ENCODE data around the gene REL.
"Not testable (repeated sequence)": the region's sequence is repeated elsewhere in the genome, so short reads cannot be mapped to it uniquely, and the experiment has no call there.

REL gene

DNA sequence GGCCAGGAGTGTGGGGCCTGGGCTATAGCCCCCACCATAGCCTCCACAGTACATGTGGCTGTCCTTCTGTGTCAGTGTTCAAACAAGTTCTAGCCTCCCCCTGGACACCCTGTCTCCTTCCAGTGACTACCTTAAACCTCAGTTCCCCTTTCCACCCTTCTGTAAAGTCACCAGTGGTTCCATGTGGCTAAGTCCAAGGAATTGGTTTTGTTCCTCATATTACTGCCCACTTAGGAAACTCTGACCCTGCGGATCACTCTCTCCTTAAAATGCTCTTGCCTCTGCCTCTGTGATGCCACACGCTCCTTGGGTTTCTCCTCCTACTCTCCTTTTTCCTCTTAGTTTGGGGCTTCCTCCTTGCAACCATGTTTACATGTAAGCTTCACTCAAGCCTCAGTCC is 27.8 kb upstream of the REL start:
- TF ChIP-seq, protein P1, sequence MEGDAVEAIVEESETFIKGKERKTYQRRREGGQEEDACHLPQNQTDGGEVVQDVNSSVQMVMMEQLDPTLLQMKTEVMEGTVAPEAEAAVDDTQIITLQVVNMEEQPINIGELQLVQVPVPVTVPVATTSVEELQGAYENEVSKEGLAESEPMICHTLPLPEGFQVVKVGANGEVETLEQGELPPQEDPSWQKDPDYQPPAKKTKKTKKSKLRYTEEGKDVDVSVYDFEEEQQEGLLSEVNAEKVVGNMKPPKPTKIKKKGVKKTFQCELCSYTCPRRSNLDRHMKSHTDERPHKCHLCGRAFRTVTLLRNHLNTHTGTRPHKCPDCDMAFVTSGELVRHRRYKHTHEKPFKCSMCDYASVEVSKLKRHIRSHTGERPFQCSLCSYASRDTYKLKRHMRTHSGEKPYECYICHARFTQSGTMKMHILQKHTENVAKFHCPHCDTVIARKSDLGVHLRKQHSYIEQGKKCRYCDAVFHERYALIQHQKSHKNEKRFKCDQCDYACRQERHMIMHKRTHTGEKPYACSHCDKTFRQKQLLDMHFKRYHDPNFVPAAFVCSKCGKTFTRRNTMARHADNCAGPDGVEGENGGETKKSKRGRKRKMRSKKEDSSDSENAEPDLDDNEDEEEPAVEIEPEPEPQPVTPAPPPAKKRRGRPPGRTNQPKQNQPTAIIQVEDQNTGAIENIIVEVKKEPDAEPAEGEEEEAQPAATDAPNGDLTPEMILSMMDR (conservative IDR thresholded peaks at IDR 0.05; ENCODE audit: low read depth, low read length) = no peak

DNA sequence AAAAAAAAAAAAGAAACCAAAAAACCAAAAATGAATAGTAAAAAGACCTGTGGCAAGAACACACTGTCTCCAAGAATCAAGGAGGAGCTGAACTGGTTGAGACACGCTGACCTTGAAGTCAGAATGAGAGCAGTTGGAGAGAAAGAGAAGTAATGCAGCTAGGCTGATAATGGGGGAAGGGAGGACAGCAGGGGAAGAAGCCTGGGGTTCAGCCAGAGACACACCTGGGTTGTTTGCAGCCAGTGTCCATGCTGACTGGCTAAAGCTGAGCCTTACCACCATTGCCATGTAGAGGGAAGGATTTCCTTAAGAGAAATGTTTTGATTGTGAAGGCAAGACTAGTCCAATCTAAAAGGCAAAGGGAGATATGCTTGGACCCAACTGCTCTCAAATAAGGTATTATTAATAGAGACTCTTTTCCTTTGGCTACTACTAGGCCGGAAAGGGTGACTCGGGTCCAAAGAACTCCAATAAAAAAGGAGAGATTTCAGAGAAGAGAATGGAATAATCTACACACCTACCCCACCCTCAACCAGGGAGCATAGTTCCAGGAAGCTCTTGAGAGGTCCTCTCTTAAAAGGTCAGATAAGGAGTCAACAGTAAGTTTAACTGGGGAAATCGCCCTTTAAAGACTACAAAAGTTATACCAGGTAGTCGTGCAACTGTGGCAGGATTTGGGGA is 25.2 kb upstream of the REL start:
- no peak for DNase-seq (ENCODE audit: low read depth)
- TF ChIP-seq, protein P1 (conservative IDR thresholded peaks at IDR 0.05; ENCODE audit: low read depth, low read length) = no peak
- H3K4me3 ChIP-seq (ENCODE audit: low read length) = no peak overlapping the region

More for the DNA sequence above, 27.8 kb upstream of the REL start:
- no peak for DNase-seq (ENCODE audit: low read depth)
- no peak overlapping the region for H3K4me3 ChIP-seq (ENCODE audit: low read length)

DNA sequence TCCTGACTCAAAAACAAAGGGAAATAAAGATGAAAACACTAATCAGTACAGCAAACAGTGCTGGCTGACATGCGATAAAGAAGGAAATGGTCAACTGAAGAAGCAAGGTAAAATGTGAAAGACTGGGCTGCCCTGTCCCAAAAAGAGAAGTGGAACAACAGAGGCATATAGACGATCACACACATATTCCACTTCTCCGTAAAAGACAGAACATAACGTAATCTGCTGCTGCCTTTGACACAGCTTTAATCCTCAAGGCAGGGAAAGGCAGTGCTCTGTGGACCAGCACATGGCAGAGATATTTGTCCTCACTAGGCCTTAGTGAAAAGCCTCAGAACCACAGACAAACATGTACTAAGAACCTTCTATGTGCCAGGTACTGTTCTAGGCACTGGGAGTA is 24.3 kb upstream of the REL start:
- DNase-seq (ENCODE audit: low read depth) = no peak
- H3K4me3 ChIP-seq (ENCODE audit: low read length) = no peak overlapping the region
- TF ChIP-seq, protein P1 (conservative IDR thresholded peaks at IDR 0.05; ENCODE audit: low read depth, low read length) = no peak

DNA sequence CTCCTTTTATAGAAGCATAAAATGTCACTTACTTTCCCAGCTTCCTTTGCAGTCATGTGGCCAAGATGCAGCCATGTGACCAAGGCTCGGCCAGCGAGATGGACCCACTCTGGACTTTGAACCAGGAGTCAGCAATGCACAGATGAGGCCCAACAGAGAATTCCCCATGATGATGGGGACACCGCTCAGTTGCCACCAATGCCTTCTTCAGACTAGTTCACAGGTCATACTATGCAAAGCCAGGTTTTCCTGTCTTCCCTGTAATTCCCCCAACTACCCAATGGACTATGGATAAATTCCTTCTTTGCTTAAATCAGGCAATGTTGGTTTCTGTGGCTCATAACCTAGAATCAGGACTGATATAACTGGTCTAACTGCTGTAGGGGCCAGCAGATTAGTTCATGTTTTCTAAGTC is 22.5 kb upstream of the REL start:
- DNase-seq (ENCODE audit: low read depth) = no peak
- no peak overlapping the region for H3K4me3 ChIP-seq (ENCODE audit: low read length)
- TF ChIP-seq, protein P1 (conservative IDR thresholded peaks at IDR 0.05; ENCODE audit: low read depth, low read length) = no peak

GRCh38 chr2:60861736-60862135 is 19.6 kb upstream of the REL start:
- no peak overlapping the region for H3K4me3 ChIP-seq (ENCODE audit: low read length)
- TF ChIP-seq, protein P1 (conservative IDR thresholded peaks at IDR 0.05; ENCODE audit: low read depth, low read length) = no peak
- no peak for DNase-seq (ENCODE audit: low read depth)

GRCh38 chr2:60862642-60863041 is 18.7 kb upstream of the REL start:
- DNase-seq (ENCODE audit: low read depth) = no peak
- no peak overlapping the region for H3K4me3 ChIP-seq (ENCODE audit: low read length)
- TF ChIP-seq, protein P1 (conservative IDR thresholded peaks at IDR 0.05; ENCODE audit: low read depth, low read length) = no peak

GRCh38 chr2:60865361-60865760 is 16.0 kb upstream of the REL start:
- H3K4me3 ChIP-seq (ENCODE audit: low read length); DNase-seq (ENCODE audit: low read depth): not testable (repeated sequence)
